Activated effector memory CD4-positive, alpha-beta T cell treated with anti-CD3 and anti-CD28 coated beads, Interleukin-2, amount 50 U/mL, for 16 hours (primary cell): ENCODE measurements around the gene SELL.
"Not testable (repeated sequence)": the region's sequence is repeated elsewhere in the genome, so short reads cannot be mapped to it uniquely, and the experiment has no call there.

Source experiments
- DNase-seq: peaks from one replicate; pipeline ENCODE4 v3.0.0-alpha.2; 2020

SELL gene

GRCh38 chr1:169662680-169663079 is 48.7 kb downstream of the SELL start:
- DNase-seq, result not testable (repeated sequence)

DNA sequence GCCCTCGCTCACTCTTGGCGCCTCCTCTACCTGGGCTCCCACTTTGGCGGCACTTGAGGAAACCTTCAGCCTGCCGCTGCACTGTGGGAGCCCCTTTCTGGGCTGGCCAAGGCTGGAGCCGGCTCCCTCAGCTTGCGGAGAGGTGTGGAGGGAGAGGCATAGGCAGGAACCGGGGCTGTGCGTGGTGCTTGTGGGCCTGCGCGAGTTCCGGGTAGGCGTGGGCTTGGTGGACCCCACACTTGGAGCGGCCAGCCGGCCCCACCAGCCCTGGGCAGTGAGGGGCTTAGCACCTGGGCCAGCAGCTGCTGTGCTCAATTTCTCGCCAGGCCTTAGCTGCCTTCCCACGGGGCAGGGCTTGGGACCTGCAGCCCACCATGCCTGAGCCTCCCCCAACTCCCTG is 50.4 kb downstream of the SELL start:
- not testable (repeated sequence) for DNase-seq

- not testable (repeated sequence) for DNase-seq
Observed at GRCh38 chr1:169658777-169659176, 52.6 kb downstream of the SELL start.

DNA sequence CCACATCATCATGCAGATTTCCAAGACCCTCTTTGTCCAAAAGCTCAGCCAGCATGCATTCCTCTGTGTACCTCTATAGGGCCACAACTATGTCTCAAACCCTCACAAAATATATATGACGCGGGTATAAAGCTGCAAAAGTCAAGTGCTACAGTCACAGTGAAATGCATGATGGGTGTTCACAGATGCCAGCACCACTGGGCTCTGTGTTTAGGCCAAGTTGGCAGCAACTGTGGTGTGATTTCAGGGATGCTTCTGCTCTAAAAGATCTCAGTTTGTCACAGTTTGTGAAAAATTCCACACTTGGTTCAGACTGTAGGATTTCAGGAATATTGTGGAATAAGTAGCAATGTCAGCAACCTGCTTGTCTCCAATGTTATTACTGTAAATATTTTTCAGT is 57.5 kb downstream of the SELL start:
- DNase-seq, result no peak

- DNase-seq, result no peak
Observed at GRCh38 chr1:169651035-169651434, 60.4 kb downstream of the SELL start.

GRCh38 chr1:169650551-169650950 is 60.9 kb downstream of the SELL start:
- no peak for DNase-seq

- DNase-seq, result no peak
Observed at GRCh38 chr1:169648709-169649108, 62.7 kb downstream of the SELL start.

DNA sequence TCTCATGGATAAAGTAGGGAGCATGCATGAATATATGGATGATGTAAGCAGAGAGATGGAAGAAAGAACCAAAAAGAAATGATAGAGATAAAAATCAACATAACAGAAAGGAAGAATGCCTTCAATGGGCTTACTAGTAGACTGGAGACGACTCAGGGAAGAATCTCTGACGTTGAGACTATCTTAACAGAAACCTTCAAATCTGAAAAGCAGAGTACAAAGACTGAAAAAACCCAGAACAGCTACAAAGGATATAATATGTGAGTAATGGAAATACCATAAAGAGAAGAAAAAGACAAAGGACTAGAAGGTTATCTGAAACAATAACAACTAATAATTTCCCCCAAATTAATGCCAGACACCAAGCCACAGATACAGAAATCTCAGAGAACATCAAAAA is 63.2 kb downstream of the SELL start:
- DNase-seq, result no peak

- DNase-seq, result no peak
Observed at GRCh38 chr1:169647512-169647911, 63.9 kb downstream of the SELL start.

- no peak for DNase-seq
Observed at GRCh38 chr1:169644297-169644696, 67.1 kb downstream of the SELL start.
